MM.1S (cell line): ENCODE measurements around the gene SMIM35.

Experiments
- DNase-seq: peaks from one replicate; pipeline ENCODE4 v3.0.0-alpha.2; 2015
- H2AFZ ChIP-seq: fragments of 300-600 bp; sonication (generic); 2 replicates; pipeline ENCODE4 v1.6.0; 2016; ENCODE audit warnings: antibody characterized with exemption, low read length
- H3F3A ChIP-seq: fragments of 300-600 bp; sonication (generic); 2 replicates; pipeline ENCODE4 v1.6.1; 2016; ENCODE audit warnings: mild to moderate bottlenecking, antibody characterized with exemption, low read length, moderate library complexity, mixed read lengths; ENCODE audit not compliant: insufficient read depth
- H3K27ac ChIP-seq: fragments of 300-600 bp; sonication (generic); 2 replicates; pipeline ENCODE4 v1.5.1; 2016; ENCODE audit warnings: mild to moderate bottlenecking, low read length
- H3K27me3 ChIP-seq: fragments of 300-600 bp; sonication (generic); replicated peaks from 2 replicates; pipeline ENCODE4 v1.6.0; 2016; ENCODE audit warnings: low read length; ENCODE audit not compliant: insufficient read depth
- H3K36me3 ChIP-seq: fragments of 300-600 bp; sonication (generic); replicated peaks from 2 replicates; pipeline ENCODE4 v1.6.1; 2016; ENCODE audit warnings: mild to moderate bottlenecking, low read length, mixed read lengths; ENCODE audit not compliant: insufficient read depth
- H3K4me1 ChIP-seq: fragments of 300-600 bp; sonication (generic); 2 replicates; pipeline ENCODE4 v1.6.1; 2016; ENCODE audit warnings: low read length, mixed read lengths
- H3K4me2 ChIP-seq: fragments of 300-600 bp; sonication (generic); 2 replicates; pipeline ENCODE4 v1.6.0; 2016; ENCODE audit warnings: low read depth, low read length
- H3K4me3 ChIP-seq: fragments of 300-600 bp; sonication (generic); 2 replicates; pipeline ENCODE4 v1.5.1; 2016; ENCODE audit warnings: low read length, mixed read lengths
- H3K79me2 ChIP-seq: fragments of 300-600 bp; sonication (generic); 2 replicates; pipeline ENCODE4 v1.6.1; 2016; ENCODE audit warnings: mixed run types, low read length, mixed read lengths
- H3K9ac ChIP-seq: fragments of 300-600 bp; sonication (generic); 2 replicates; pipeline ENCODE4 v1.6.1; 2016; ENCODE audit warnings: low read length, mixed read lengths
- H3K9me2 ChIP-seq: fragments of 300-600 bp; sonication (generic); replicated peaks from 2 replicates; pipeline ENCODE4 v1.6.1; 2016; ENCODE audit warnings: mild to moderate bottlenecking, low read length, mixed read lengths; ENCODE audit not compliant: insufficient read depth
- H3K9me3 ChIP-seq: fragments of 300-600 bp; sonication (generic); replicated peaks from 2 replicates; pipeline ENCODE4 v1.6.1; 2016; ENCODE audit warnings: mild to moderate bottlenecking, low read length, mixed read lengths; ENCODE audit not compliant: insufficient read depth
- H4K20me1 ChIP-seq: fragments of 300-600 bp; sonication (generic); 2 replicates; pipeline ENCODE4 v1.6.1; 2016; ENCODE audit warnings: mild to moderate bottlenecking, low read length, moderate library complexity, mixed read lengths; ENCODE audit not compliant: insufficient read depth
- CTCF ChIP-seq: fragments of 300-600 bp; sonication (generic); IDR thresholded peaks from 2 replicates; pipeline ENCODE4 v1.5.1; 2016; ENCODE audit warnings: antibody characterized with exemption, low read length, mixed read lengths
- EZH2 ChIP-seq: fragments of 300-600 bp; sonication (generic); optimal IDR thresholded peaks from 2 replicates; pipeline ENCODE3; 2017; ENCODE audit warnings: low read depth, mild to moderate bottlenecking, antibody characterized with exemption, low read length, mixed read lengths
- EZH2phosphoT487 ChIP-seq: fragments of 300-600 bp; sonication (generic); IDR thresholded peaks from 2 replicates; pipeline ENCODE4 v1.6.1; 2018; ENCODE audit warnings: antibody characterized with exemption, low read length

The SMIM35 gene

GRCh38 chr11:118095967-118096367 lies 9.2 kb upstream of the SMIM35 start:
- Histone ChIP-seq H3K4me2 (no peak overlapping the region), H3K9me2 (no peaks in the 10 kb centered on the region), H3K9me3 (no peaks in the 10 kb centered on the region), H3F3A (no peaks in the 10 kb centered on the region), H3K79me2 (no peaks in the 10 kb centered on the region), H3K27ac (no peak overlapping the region), H3K9ac (no peak overlapping the region), H2AFZ (no peak overlapping the region), H4K20me1 (no peaks in the 10 kb centered on the region), H3K36me3 (no peaks in the 10 kb centered on the region), H3K4me1 (no peaks in the 10 kb centered on the region), H3K4me3 (no peak overlapping the region), H3K27me3 (no peaks in the 10 kb centered on the region)
- no peak for DNase-seq
- TF ChIP-seq EZH2 (no peak), EZH2phosphoT487 (no peak), CTCF (no peak)

- no peak overlapping the region for H3K27ac ChIP-seq
- H3K4me2 ChIP-seq, result no peak overlapping the region
- no peaks in the 10 kb centered on the region for H3K9me2 ChIP-seq
- no peaks in the 10 kb centered on the region for H3F3A ChIP-seq
- no peaks in the 10 kb centered on the region for H3K79me2 ChIP-seq
- no peaks in the 10 kb centered on the region for H3K9me3 ChIP-seq
- no peaks in the 10 kb centered on the region for H3K27me3 ChIP-seq
- no peak for DNase-seq
- no peak overlapping the region for H3K4me3 ChIP-seq
- no peak overlapping the region for H2AFZ ChIP-seq
- TF ChIP-seq EZH2, result no peak
- no peak for TF ChIP-seq EZH2phosphoT487
- no peak for TF ChIP-seq CTCF
- H4K20me1 ChIP-seq, result no peaks in the 10 kb centered on the region
- no peaks in the 10 kb centered on the region for H3K36me3 ChIP-seq
- no peaks in the 10 kb centered on the region for H3K4me1 ChIP-seq
- H3K9ac ChIP-seq, result no peak overlapping the region
These were observed 8.7 kb upstream of the SMIM35 start for GRCh38 chr11:118095493-118095892.

GRCh38 chr11:118092907-118093571 lies 6.3 kb upstream of the SMIM35 start:
- H4K20me1 ChIP-seq, result no peaks in the 10 kb centered on the region
- H3K4me2 ChIP-seq, result no peak overlapping the region
- H3K4me1 ChIP-seq, result no peaks in the 10 kb centered on the region
- no peak overlapping the region for H3K4me3 ChIP-seq
- H3K79me2 ChIP-seq, result no peaks in the 10 kb centered on the region
- no peaks in the 10 kb centered on the region for H3K27me3 ChIP-seq
- H3K9me3 ChIP-seq, result no peaks in the 10 kb centered on the region
- DNase-seq, result no peak
- H3K9ac ChIP-seq, result no peak overlapping the region
- H3K9me2 ChIP-seq, result no peaks in the 10 kb centered on the region
- H2AFZ ChIP-seq, result no peak overlapping the region
- H3K36me3 ChIP-seq, result no peaks in the 10 kb centered on the region
- TF ChIP-seq EZH2phosphoT487 (no peak), CTCF (no peak), EZH2 (no peak)
- no peaks in the 10 kb centered on the region for H3F3A ChIP-seq
- no peak overlapping the region for H3K27ac ChIP-seq
